Measurements from ENCODE around the gene NFATC2.

NFATC2 gene

DNA sequence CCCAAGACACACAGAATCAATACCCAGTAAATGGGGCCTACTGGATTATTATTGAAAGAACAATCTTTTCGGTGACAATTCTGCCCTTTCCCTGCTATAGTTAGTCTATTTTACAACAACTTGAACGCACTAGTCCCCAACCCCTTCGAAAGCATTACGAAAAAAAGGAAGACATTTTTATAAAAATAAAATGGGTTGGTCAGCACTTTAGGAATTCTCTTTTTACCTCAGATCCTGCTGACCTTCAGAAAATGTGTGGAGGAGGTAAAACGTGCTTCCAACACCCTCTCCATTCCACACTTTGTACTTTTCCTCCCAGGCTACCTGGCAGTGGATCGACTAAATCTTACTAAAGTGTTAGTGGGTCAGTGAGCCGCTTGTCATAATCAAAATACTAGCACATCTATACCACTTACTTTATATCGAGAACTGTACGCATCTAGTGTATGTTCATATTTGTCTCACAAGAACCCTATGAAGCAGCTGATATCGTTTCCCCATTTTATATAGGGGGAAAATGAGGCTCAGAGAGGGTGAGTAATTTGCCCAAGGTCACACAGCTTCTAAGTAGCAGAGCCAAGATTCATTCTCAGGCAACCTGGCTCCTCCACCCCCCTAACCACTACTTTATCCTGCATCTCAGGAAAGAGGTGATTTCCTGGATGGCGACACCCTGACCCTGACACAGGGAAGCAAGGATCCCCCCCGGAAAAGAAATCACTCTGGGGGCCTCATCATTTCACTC lies 10.6 kb downstream of the NFATC2 start:
- H3K79me2 ChIP-seq (ENCODE audit: low read length): peaks cover 100% of the 10 kb centered on the region
- TF ChIP-seq EZH2phosphoT487 (IDR thresholded peaks at IDR 0.05; ENCODE audit: low read depth): no peak
- TF ChIP-seq, protein P1, sequence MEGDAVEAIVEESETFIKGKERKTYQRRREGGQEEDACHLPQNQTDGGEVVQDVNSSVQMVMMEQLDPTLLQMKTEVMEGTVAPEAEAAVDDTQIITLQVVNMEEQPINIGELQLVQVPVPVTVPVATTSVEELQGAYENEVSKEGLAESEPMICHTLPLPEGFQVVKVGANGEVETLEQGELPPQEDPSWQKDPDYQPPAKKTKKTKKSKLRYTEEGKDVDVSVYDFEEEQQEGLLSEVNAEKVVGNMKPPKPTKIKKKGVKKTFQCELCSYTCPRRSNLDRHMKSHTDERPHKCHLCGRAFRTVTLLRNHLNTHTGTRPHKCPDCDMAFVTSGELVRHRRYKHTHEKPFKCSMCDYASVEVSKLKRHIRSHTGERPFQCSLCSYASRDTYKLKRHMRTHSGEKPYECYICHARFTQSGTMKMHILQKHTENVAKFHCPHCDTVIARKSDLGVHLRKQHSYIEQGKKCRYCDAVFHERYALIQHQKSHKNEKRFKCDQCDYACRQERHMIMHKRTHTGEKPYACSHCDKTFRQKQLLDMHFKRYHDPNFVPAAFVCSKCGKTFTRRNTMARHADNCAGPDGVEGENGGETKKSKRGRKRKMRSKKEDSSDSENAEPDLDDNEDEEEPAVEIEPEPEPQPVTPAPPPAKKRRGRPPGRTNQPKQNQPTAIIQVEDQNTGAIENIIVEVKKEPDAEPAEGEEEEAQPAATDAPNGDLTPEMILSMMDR (IDR thresholded peaks at IDR 0.05; ENCODE audit: low read depth, low read length): no peak
- H3K4me3 ChIP-seq (ENCODE audit: low read length): peak overlapping the region; percentile 41
- no peak overlapping the region for H2AFZ ChIP-seq (ENCODE audit: low read depth, low read length)
- H3K4me2 ChIP-seq (ENCODE audit: low read length): peak overlapping the region; percentile 80
- peak overlapping the region; percentile 59 for H3K9ac ChIP-seq (ENCODE audit: low read length)
- H3K36me3 ChIP-seq (replicated peaks; ENCODE audit: low read depth, low read length): peaks cover 33% of the 10 kb centered on the region
- no peaks in the 10 kb centered on the region for H3K9me3 ChIP-seq (ENCODE audit: insufficient read depth, low read length)
- peaks cover 85% of the 10 kb centered on the region for H3K4me1 ChIP-seq (ENCODE audit: low read length)
- H4K20me1 ChIP-seq (ENCODE audit: insufficient read depth, low read length): peaks cover 66% of the 10 kb centered on the region
- H3K27me3 ChIP-seq (ENCODE audit: low read depth, low read length): no peaks in the 10 kb centered on the region
- H3K27ac ChIP-seq (ENCODE audit: low read length): peak overlapping the region; percentile 87

DNA sequence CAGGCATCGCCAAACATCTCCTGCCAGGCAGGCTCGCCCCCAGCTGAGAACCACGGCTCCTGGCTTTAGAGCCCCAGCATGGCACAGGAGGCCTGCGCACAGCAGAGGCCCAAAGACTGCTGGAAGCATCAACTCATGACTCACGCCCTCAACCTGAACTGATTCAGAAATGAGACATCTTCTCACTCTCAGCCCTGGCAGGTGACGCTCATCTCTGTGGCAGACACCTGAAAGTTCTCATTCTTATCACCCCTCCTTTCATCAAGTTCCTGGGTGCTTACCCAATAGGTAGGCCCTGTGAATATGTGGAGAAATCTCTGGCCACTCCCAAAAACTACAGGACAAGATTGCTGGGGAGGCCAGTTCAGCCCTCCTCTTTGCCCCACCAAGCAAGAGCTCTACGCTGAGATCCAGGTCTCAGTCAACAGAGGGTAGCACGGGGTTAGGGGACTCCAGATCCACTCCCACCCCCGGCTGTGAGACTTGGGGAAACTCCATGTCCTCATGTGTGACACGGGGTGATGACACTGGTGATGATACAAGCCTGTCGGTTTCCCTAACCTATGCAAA lies 11.3 kb downstream of the NFATC2 start:
- Histone ChIP-seq H3K27ac (ENCODE audit: low read length) (peak overlapping the region; percentile 87), H3K9me3 (ENCODE audit: insufficient read depth, low read length) (no peaks in the 10 kb centered on the region), H3K4me1 (ENCODE audit: low read length) (peaks cover 83% of the 10 kb centered on the region), H3K9ac (ENCODE audit: low read length) (peak overlapping the region; percentile 59), H3K4me2 (ENCODE audit: low read length) (peak overlapping the region; percentile 80), H3K27me3 (ENCODE audit: low read depth, low read length) (no peaks in the 10 kb centered on the region), H3K36me3 (replicated peaks; ENCODE audit: low read depth, low read length) (peaks cover 27% of the 10 kb centered on the region), H3K4me3 (ENCODE audit: low read length) (peak overlapping the region; percentile 41), H3K79me2 (ENCODE audit: low read length) (peaks cover 100% of the 10 kb centered on the region), H4K20me1 (ENCODE audit: insufficient read depth, low read length) (peaks cover 65% of the 10 kb centered on the region), H2AFZ (ENCODE audit: low read depth, low read length) (no peak overlapping the region)
- no peak for TF ChIP-seq EZH2phosphoT487 (IDR thresholded peaks at IDR 0.05; ENCODE audit: low read depth)

DNA sequence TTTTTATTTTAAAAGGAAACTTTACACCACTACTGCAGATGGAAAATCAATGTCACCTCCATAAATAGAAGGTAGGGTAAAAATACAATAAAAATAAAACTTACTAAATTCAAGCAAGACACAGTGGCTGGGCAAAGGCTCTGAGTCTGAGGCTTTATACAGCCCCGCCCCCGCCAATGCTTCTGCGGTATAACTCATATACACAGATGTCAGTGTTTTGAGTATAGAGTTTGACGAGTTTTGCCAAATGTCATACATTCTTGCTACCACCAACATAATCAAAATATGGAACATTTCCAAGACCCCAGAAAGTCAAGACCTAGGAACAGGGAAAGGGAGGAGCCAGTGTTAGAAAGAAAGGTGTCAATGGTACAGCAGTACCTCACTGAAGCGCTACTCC lies 12.8 kb downstream of the NFATC2 start:
- Histone ChIP-seq H3K79me2 (ENCODE audit: low read length) (peaks cover 100% of the 10 kb centered on the region), H3K4me3 (ENCODE audit: low read length) (peak overlapping the region; percentile 65), H3K4me2 (ENCODE audit: low read length) (peak overlapping the region; percentile 80), H4K20me1 (ENCODE audit: insufficient read depth, low read length) (peaks cover 60% of the 10 kb centered on the region), H2AFZ (ENCODE audit: low read depth, low read length) (no peak overlapping the region), H3K4me1 (ENCODE audit: low read length) (peaks cover 84% of the 10 kb centered on the region), H3K9me3 (ENCODE audit: insufficient read depth, low read length) (no peaks in the 10 kb centered on the region), H3K36me3 (replicated peaks; ENCODE audit: low read depth, low read length) (peaks cover 18% of the 10 kb centered on the region), H3K9ac (ENCODE audit: low read length) (peak overlapping the region; percentile 60), H3K27ac (ENCODE audit: low read length) (peak overlapping the region; percentile 87), H3K27me3 (ENCODE audit: low read depth, low read length) (no peaks in the 10 kb centered on the region)
- TF ChIP-seq, protein P1 (IDR thresholded peaks at IDR 0.05; ENCODE audit: low read depth, low read length): no peak
- TF ChIP-seq EZH2phosphoT487 (IDR thresholded peaks at IDR 0.05; ENCODE audit: low read depth): no peak

DNA sequence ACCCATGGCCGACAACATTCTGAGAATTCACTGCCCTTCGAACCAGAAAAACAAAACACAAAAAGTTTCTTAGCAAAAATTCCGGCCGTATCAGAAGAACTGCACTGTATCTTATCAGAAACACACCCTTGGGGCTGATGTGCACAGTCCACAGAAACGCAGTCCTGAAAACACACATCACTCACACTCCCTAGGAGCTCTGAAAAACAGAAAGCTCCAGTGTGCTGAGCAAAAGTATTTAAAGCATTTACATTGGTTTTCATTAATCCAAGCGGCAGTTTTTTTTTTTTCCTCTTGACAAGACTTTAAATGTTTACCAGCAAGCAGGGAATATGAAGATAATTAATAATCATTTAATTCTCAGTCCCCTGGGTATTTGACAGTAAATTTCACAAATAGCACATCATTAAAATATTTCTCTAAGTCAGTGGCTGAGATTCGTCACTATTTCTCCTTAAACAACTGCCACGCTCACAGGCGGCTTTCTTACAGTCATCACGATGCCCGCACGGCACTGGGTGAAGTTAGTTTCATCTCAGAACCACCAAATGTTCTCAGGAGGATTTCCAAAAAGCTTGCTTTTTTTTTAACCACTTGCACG lies 13.3 kb downstream of the NFATC2 start:
- no peak for TF ChIP-seq EZH2phosphoT487 (IDR thresholded peaks at IDR 0.05; ENCODE audit: low read depth)
- TF ChIP-seq, protein P1 (IDR thresholded peaks at IDR 0.05; ENCODE audit: low read depth, low read length): no peak
- Histone ChIP-seq H3K4me2 (ENCODE audit: low read length) (peak overlapping the region; percentile 80), H3K36me3 (replicated peaks; ENCODE audit: low read depth, low read length) (peaks cover 21% of the 10 kb centered on the region), H3K79me2 (ENCODE audit: low read length) (peaks cover 100% of the 10 kb centered on the region), H3K27me3 (ENCODE audit: low read depth, low read length) (no peaks in the 10 kb centered on the region), H3K27ac (ENCODE audit: low read length) (peak overlapping the region; percentile 87), H4K20me1 (ENCODE audit: insufficient read depth, low read length) (peaks cover 62% of the 10 kb centered on the region), H3K4me3 (ENCODE audit: low read length) (peak overlapping the region; percentile 65), H2AFZ (ENCODE audit: low read depth, low read length) (no peak overlapping the region), H3K9me3 (ENCODE audit: insufficient read depth, low read length) (no peaks in the 10 kb centered on the region), H3K4me1 (ENCODE audit: low read length) (peaks cover 89% of the 10 kb centered on the region), H3K9ac (ENCODE audit: low read length) (peak overlapping the region; percentile 60)

Measured in OCI-LY3 (cell line).